Uterus (tissue), 2 donors: ENCODE results near the gene HSPA1B.

ENCODE experiments used
- POLR2A ChIP-seq, 2 donors: fragments of 450-650 bp; IDR thresholded peaks; one replicate each; pipeline ENCODE4 v1.6.1; 2016; ENCODE audit warnings: antibody characterized with exemption in 2 of 2, mild to moderate bottlenecking in 1 of 2, moderate library complexity in 1 of 2
- TF ChIP-seq, protein P1 (sequence below), 4 experiments: fragments of 200-600 bp in 2 of 4; fragments of 450-650 bp in 2 of 4; sonication (generic) in 2 of 4; IDR thresholded peaks; one replicate each; pipeline ENCODE4 v1.5.1; 2016 to 2019; ENCODE audit warnings: antibody characterized with exemption in 4 of 4, mild to moderate bottlenecking in 2 of 4, moderate library complexity in 1 of 4

DNA sequence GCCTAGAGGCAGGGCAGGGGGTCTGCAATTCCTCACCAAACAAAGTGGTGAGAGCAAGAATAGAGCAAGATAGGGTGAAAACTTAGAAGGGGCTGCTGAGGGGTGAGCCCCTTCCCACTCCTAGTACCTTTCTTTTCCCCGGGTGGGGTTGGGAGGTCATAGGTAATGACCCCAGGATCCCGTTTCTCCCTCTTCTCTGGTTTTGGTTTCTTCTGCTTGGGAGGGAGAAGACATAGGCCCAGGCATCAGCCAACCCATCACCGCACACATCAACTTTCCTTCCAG, 35.5 kb upstream of the HSPA1B start:
- TF ChIP-seq, protein P1, sequence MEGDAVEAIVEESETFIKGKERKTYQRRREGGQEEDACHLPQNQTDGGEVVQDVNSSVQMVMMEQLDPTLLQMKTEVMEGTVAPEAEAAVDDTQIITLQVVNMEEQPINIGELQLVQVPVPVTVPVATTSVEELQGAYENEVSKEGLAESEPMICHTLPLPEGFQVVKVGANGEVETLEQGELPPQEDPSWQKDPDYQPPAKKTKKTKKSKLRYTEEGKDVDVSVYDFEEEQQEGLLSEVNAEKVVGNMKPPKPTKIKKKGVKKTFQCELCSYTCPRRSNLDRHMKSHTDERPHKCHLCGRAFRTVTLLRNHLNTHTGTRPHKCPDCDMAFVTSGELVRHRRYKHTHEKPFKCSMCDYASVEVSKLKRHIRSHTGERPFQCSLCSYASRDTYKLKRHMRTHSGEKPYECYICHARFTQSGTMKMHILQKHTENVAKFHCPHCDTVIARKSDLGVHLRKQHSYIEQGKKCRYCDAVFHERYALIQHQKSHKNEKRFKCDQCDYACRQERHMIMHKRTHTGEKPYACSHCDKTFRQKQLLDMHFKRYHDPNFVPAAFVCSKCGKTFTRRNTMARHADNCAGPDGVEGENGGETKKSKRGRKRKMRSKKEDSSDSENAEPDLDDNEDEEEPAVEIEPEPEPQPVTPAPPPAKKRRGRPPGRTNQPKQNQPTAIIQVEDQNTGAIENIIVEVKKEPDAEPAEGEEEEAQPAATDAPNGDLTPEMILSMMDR (IDR thresholded peaks at IDR 0.05), result no peak
- TF ChIP-seq POLR2A (IDR thresholded peaks at IDR 0.05), result no peak
